ENCODE data around the gene NAALADL2. TPM values are rescaled to one million over a fixed set of nuclear protein-coding genes. Genes with fewer than 3 reads are reported as not detected.

NAALADL2 gene
- total RNA-seq, 1 donor from 2014 or later, result 10.4 TPM

DNA sequence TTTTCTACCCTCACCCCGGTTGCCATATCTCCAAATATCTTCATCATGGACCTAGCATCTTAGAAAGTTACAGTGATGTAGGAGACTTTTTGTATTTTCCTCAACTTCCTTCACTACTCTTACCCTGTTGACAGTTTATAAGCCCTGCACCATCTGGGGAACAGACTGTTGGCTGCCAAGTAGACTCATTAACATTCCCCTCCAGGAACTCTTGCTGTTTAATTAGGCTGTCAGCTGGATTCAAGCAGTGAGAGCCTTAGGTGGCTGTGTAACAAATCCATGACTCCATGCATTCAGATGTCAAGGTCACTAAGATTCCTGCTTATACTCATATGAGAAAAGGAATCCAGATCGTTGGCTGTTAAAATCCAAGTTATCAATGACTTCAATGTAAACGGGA lies 198.3 kb downstream of the NAALADL2 start:
- H3K9me3 Mint-ChIP-seq (ENCODE audit: low read depth), result peaks cover 17% of the 10 kb centered on the region
- no peaks in the 10 kb centered on the region for H3K27me3 Mint-ChIP-seq
- no peak overlapping the region for H3K27ac Mint-ChIP-seq
- peaks cover 7% of the 10 kb centered on the region for H3K4me1 Mint-ChIP-seq (ENCODE audit: low read depth)
- H3K36me3 Mint-ChIP-seq (ENCODE audit: insufficient read depth), result peaks cover 3% of the 10 kb centered on the region
- TF ChIP-seq CTCF (IDR thresholded peaks at IDR 0.05; ENCODE audit: unreplicated experiment), result no peak
- DNase-seq (ENCODE audit: low spot score, unreplicated experiment), result no peak
- no peak overlapping the region for H3K4me3 Mint-ChIP-seq (ENCODE audit: low read depth)

- H3K27ac Mint-ChIP-seq, result no peak overlapping the region
- peaks cover 7% of the 10 kb centered on the region for H3K4me1 Mint-ChIP-seq (ENCODE audit: low read depth)
- H3K27me3 Mint-ChIP-seq, result no peaks in the 10 kb centered on the region
- TF ChIP-seq CTCF (IDR thresholded peaks at IDR 0.05; ENCODE audit: unreplicated experiment), result no peak
- no peak for DNase-seq (ENCODE audit: low spot score, unreplicated experiment)
- peaks cover 3% of the 10 kb centered on the region for H3K36me3 Mint-ChIP-seq (ENCODE audit: insufficient read depth)
- H3K4me3 Mint-ChIP-seq (ENCODE audit: low read depth), result no peak overlapping the region
- H3K9me3 Mint-ChIP-seq (ENCODE audit: low read depth), result peaks cover 11% of the 10 kb centered on the region
These were observed 200.7 kb downstream of the NAALADL2 start for GRCh38 chr3:175059788-175060187.

DNA sequence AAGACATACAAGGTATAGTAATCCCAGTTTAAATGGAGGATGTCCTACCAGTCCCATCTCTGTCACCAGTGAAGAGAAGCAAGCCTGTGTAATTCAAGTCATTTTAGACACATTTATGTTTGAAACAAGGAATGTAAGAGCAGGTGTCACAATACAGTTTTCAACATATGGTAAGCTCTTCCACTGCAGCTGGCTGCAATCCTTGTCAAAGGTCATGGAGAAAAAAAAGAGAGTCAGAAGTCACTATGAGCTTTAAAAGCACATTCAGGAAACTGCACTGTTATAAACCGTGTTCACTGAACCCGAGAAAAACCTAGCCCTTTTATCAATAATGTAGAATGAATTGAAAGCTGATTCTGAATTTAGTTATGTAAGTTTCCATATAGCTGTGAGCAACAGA lies 206.4 kb downstream of the NAALADL2 start:
- Mint-ChIP-seq H3K4me3 (ENCODE audit: low read depth) (no peak overlapping the region), H3K27me3 (no peaks in the 10 kb centered on the region), H3K9me3 (ENCODE audit: low read depth) (peaks cover 8% of the 10 kb centered on the region), H3K4me1 (ENCODE audit: low read depth) (peaks cover 7% of the 10 kb centered on the region), H3K36me3 (ENCODE audit: insufficient read depth) (no peaks in the 10 kb centered on the region), H3K27ac (no peak overlapping the region)
- no peak for TF ChIP-seq CTCF (IDR thresholded peaks at IDR 0.05; ENCODE audit: unreplicated experiment)
- DNase-seq (ENCODE audit: low spot score, unreplicated experiment), result no peak

DNA sequence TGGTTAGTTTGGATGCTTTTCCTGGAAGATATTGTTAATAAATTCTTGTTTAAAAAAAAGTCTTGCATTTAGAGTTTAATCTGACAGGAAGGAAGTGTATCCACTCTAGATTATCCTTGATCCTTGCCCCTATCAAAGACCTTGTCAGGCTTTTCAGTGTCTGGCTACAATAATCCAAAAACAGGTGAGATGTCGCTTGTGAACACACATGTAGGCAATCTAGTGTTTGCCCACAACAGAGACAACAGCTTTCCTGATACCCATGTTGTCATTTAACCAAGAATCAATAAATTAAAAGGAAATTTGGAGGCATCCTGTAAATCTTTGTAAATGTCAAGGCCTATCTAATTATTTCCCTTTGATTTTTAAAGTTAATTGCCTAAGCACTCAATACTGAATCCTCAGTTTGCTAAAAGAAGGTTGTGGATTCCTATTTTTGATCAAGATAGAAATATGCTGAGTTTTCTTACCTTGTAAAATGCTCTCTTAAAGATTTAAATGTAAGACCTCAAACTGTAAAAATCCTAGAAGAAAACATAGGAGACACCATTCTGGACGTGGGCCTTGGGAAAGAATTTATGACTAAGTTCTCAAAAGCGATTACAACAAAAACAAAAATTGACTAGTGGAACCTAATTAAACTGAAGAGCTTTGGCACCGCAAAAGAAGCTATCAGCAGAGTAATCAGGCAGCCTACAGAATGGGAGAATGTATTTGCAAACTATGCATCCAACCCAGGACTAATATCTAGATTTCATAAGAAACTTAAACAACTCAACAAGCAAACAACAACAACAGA lies 207.7 kb downstream of the NAALADL2 start:
- Mint-ChIP-seq H3K9me3 (ENCODE audit: low read depth) (peaks cover 8% of the 10 kb centered on the region), H3K27ac (no peak overlapping the region)

DNA sequence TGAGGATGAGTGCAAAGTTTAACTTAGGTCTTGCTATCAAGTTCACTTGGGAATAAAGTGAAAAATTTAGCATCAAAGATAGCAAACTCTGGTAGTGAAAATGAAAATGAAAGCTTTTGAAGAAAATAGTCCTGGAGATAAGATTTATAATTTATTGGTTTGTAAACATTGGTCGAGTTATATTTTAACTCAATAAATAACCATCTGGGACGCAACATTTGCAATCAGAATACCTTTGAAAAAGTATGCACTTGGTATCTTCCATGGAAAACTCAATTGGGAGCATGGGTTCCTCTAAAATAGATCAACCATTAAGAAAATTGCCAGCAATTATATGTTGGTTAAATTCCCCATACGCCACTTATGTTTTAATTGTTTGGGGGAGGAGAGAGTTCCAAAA lies 209.5 kb downstream of the NAALADL2 start:
- Mint-ChIP-seq H3K36me3 (ENCODE audit: insufficient read depth) (no peaks in the 10 kb centered on the region), H3K27me3 (no peaks in the 10 kb centered on the region), H3K9me3 (ENCODE audit: low read depth) (peaks cover 8% of the 10 kb centered on the region), H3K27ac (no peak overlapping the region), H3K4me3 (ENCODE audit: low read depth) (no peak overlapping the region), H3K4me1 (ENCODE audit: low read depth) (no peaks in the 10 kb centered on the region)
- TF ChIP-seq CTCF (IDR thresholded peaks at IDR 0.05; ENCODE audit: unreplicated experiment), result no peak
- no peak for DNase-seq (ENCODE audit: low spot score, unreplicated experiment)

More for the DNA sequence above, 207.7 kb downstream of the NAALADL2 start:
- no peak overlapping the region for H3K4me3 Mint-ChIP-seq (ENCODE audit: low read depth)
- no peaks in the 10 kb centered on the region for H3K36me3 Mint-ChIP-seq (ENCODE audit: insufficient read depth)
- H3K4me1 Mint-ChIP-seq (ENCODE audit: low read depth), result peaks cover 5% of the 10 kb centered on the region
- no peak for TF ChIP-seq CTCF (IDR thresholded peaks at IDR 0.05; ENCODE audit: unreplicated experiment)
- no peaks in the 10 kb centered on the region for H3K27me3 Mint-ChIP-seq
- DNase-seq (ENCODE audit: low spot score, unreplicated experiment), result no peak
